ENCODE results near the gene SP110. TPM values are rescaled to one million over a fixed set of nuclear protein-coding genes. Genes with fewer than 3 reads are reported as not detected.
A peak's percentile ranks its signal among the peaks of the same experiment; 100 is the strongest.

SP110 gene
- total RNA-seq, 1 donor from 2014 or later, result 121 TPM

DNA sequence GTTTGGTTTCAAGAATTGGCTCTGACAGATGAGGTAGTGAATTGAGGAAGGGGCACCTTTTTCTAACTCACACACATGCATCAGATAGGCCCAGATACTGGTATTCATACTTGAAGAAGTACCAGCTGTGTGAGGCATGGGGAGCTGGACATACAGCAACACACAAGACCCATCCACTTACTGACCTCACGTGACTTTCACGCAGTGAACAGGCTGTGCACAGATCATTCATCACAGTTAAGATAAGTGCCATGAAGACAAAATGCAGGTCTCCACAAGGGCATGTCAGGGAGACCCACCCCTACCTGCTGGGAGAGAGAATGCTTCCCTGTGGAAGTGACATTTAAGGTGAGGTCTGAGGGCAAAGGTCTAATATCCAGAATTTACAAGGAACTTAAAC is 38.6 kb downstream of the SP110 start:
- Mint-ChIP-seq H3K27ac (no peak overlapping the region), H3K27me3 (ENCODE audit: low read depth) (no peaks in the 10 kb centered on the region), H3K4me3 (ENCODE audit: low read depth) (no peak overlapping the region), H3K9me3 (no peaks in the 10 kb centered on the region), H3K36me3 (ENCODE audit: low read depth) (peaks cover 90% of the 10 kb centered on the region), H3K4me1 (ENCODE audit: low read depth) (peaks cover 2% of the 10 kb centered on the region)
- DNase-seq (ENCODE audit: low spot score), result no peak
- intact Hi-C loops (cut with micrococcal nuclease), result no loop called here

DNA sequence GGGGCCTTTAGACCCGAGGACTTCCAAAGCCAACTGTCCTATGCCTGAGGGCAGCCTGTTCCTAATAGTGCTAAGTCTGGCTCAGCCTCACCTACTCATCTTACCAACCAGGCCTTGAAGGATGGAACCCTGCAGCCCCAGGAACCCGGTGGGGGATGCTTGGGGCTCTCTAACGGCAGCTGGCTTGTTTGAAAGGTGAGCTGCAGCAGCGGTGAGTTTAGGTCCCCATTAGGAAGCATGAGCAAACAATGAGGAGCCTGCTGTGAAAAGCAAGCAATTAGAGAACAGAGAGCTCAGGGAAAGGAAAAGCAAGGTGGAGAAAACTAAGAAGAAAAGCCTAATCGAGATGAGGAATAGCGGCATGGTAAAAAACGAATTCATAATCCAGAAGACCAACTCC is 39.9 kb downstream of the SP110 start:
- Mint-ChIP-seq H3K9me3 (no peaks in the 10 kb centered on the region), H3K4me1 (ENCODE audit: low read depth) (peaks cover 2% of the 10 kb centered on the region), H3K27ac (no peak overlapping the region), H3K36me3 (ENCODE audit: low read depth) (peaks cover 90% of the 10 kb centered on the region), H3K27me3 (ENCODE audit: low read depth) (no peaks in the 10 kb centered on the region), H3K4me3 (ENCODE audit: low read depth) (no peak overlapping the region)
- no peak for DNase-seq (ENCODE audit: low spot score)
- intact Hi-C loops (cut with micrococcal nuclease), result no loop called here

DNA sequence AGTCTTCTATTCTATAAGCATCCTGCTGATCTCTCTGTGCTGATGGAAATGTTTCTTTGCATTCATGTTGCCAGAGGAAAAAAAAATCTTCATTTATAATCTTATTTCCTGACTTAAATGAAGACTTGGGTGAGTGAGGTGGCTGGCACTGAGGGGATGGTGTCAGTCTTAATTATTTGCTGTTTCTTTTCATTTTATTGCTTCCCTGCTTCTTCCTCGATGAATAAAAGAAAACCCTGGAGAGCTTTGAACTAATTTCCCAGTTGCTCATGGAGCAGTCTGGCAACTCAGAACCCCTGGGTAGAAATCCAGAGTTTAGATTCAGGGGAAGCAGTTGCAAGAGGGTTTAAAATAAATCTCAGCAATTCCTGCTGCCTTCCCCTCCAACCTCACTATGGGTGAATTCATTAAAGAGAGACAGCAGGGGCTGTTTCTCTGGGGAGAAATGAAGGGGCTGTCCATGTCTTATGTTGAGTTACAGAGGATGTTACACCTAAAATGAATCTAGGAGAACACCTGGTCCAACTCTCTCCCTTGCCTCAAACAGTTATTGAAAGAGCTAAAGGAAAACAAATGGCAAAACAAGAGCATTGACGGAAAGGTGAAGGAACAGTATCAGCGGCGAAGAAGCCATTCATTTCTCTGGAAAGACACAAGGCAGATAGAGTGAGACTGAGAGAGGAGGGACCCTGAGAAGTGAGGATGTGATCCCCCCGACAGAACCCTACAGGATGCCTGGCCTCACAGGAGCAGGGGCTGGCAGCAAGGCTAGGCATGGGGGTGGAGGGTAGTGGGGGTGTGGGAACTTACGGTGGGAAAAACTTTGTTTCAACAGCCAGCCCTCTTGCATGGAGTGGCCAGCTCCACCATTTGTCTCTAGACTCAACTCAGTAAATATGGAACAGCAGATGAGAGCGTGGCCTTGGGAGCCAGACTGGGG is 41.0 kb downstream of the SP110 start:
- intact Hi-C loops (cut with micrococcal nuclease), result no loop called here
- Mint-ChIP-seq H3K27ac (no peak overlapping the region), H3K27me3 (ENCODE audit: low read depth) (no peaks in the 10 kb centered on the region)

DNA sequence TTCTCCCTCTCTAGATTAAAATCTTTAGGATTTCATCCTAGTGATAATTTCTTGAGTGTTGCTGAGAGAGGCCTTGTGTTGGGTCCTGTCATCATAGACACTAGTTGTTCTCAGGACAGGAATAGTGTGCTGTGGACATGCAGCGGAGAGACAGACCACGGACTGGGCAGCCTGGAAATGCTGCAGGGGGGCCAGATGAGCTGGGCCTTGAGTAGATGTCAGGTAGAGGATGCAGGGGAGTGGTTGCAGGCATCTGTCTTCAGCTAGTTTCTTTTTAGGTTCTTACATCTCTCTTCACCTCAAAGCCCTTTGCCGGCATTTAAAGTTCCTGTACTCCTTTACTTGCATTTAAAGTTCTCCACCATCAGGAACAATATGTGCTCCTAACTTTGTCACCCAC is 42.8 kb downstream of the SP110 start:
- peaks cover 91% of the 10 kb centered on the region for H3K36me3 Mint-ChIP-seq (ENCODE audit: low read depth)

More for the DNA sequence above, 41.0 kb downstream of the SP110 start:
- DNase-seq (ENCODE audit: low spot score), result no peak
- Mint-ChIP-seq H3K9me3 (no peaks in the 10 kb centered on the region), H3K4me1 (ENCODE audit: low read depth) (peaks cover 2% of the 10 kb centered on the region), H3K36me3 (ENCODE audit: low read depth) (peaks cover 91% of the 10 kb centered on the region), H3K4me3 (ENCODE audit: low read depth) (no peak overlapping the region)

DNA sequence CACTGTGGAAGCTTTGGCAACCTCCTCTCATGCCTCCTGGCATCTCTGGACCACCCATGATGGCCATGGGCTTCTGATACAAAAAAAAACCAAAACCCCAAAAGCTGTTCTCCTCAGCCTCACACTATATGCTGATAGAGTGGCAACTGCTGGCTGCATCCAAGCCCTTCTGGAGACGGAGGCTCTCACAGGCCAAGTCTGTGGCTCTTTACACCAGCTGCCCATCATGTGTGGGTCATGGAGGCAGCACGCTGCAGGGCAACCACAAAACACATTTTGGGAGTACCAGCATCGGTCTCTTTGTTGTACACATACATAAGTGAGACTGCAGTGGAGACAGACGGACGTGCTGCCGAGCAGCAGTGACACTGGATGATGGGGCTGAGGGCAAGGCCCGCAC is 45.3 kb downstream of the SP110 start:
- Mint-ChIP-seq H3K4me3 (ENCODE audit: low read depth) (no peak overlapping the region), H3K27ac (no peak overlapping the region), H3K4me1 (ENCODE audit: low read depth) (peaks cover 7% of the 10 kb centered on the region), H3K9me3 (no peaks in the 10 kb centered on the region), H3K36me3 (ENCODE audit: low read depth) (peaks cover 90% of the 10 kb centered on the region), H3K27me3 (ENCODE audit: low read depth) (no peaks in the 10 kb centered on the region)
- intact Hi-C loops (cut with micrococcal nuclease), result no loop called here
- DNase-seq (ENCODE audit: low spot score), result no peak

More for the DNA sequence above, 42.8 kb downstream of the SP110 start:
- Mint-ChIP-seq H3K4me1 (ENCODE audit: low read depth) (peaks cover 2% of the 10 kb centered on the region), H3K4me3 (ENCODE audit: low read depth) (no peak overlapping the region), H3K9me3 (no peaks in the 10 kb centered on the region), H3K27me3 (ENCODE audit: low read depth) (no peaks in the 10 kb centered on the region), H3K27ac (no peak overlapping the region)
- DNase-seq (ENCODE audit: low spot score), result no peak
- intact Hi-C loops (cut with micrococcal nuclease), result no loop called here

DNA sequence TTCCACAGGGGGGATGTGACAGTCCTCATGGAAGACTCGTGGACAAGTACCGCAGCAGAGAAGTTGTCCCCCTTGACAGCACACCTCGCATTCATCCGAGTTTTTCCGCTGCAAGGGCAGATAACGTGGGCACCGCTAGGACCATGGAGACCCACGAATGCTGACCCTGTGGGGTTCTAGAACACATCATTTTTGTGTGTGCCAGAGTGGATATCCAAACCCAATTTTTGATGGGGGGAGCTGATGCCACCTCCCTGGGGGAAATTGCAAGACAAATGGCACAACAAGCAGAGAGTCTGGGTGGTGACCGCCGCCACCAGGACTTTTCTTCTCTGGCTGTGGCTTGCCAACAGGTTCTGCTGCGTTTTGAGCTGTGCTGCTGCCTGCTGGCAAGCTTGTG is 46.9 kb downstream of the SP110 start:
- H3K36me3 Mint-ChIP-seq (ENCODE audit: low read depth), result peaks cover 89% of the 10 kb centered on the region
- H3K27me3 Mint-ChIP-seq (ENCODE audit: low read depth), result no peaks in the 10 kb centered on the region
- DNase-seq (ENCODE audit: low spot score), result no peak
- H3K9me3 Mint-ChIP-seq, result no peaks in the 10 kb centered on the region
- intact Hi-C loops (cut with micrococcal nuclease), result no loop called here
- no peak overlapping the region for H3K27ac Mint-ChIP-seq
- H3K4me3 Mint-ChIP-seq (ENCODE audit: low read depth), result no peak overlapping the region
- peaks cover 7% of the 10 kb centered on the region for H3K4me1 Mint-ChIP-seq (ENCODE audit: low read depth)

DNA sequence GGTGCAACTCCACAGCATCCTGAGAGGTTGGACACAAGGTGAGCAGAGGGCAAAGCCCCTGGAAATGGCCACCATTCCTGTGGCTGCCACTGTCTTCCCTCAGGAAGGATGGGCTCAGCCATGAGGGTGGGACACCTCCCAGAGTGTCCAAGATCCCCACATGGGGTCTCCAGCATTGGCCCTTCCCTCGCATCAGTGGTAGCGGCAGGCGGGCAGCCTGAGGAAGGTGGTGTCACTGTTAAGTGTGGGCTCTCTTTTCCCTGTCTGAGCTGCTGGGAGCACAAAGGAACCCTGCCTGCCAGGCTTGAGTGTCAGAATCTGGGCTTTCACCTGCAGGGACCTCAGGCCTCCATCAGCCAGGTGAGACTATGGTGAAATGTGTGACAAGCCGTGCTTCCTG is 47.6 kb downstream of the SP110 start:
- Mint-ChIP-seq H3K27ac (no peak overlapping the region), H3K36me3 (ENCODE audit: low read depth) (peaks cover 90% of the 10 kb centered on the region), H3K4me3 (ENCODE audit: low read depth) (no peak overlapping the region)

DNA sequence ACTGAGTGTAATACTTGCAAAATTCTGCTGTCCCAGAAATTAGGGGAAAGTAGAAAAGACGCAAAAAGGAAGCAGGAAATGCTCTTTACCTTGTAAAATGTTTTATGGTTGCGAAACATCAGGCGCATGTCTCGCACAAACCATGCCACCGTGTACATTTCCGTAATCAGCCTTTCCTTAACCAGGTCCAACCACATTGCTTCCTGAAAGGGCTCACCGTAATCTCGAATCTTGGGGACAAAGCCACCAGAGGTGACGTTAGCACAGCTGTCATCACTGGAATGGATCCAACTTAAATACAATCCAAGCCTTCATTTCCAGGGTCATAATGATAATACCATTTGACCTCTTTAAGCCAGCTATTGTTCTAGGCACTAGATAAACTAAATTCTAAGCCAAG is 49.3 kb downstream of the SP110 start:
- Mint-ChIP-seq H3K27ac (peak overlapping the region; percentile 62), H3K27me3 (ENCODE audit: low read depth) (no peaks in the 10 kb centered on the region), H3K4me3 (ENCODE audit: low read depth) (no peak overlapping the region), H3K36me3 (ENCODE audit: low read depth) (peaks cover 82% of the 10 kb centered on the region), H3K4me1 (ENCODE audit: low read depth) (peaks cover 7% of the 10 kb centered on the region), H3K9me3 (no peaks in the 10 kb centered on the region)
- intact Hi-C loops (cut with micrococcal nuclease), result no loop called here
- no peak for DNase-seq (ENCODE audit: low spot score)

More for the DNA sequence above, 47.6 kb downstream of the SP110 start:
- peaks cover 7% of the 10 kb centered on the region for H3K4me1 Mint-ChIP-seq (ENCODE audit: low read depth)
- H3K9me3 Mint-ChIP-seq, result no peaks in the 10 kb centered on the region
- intact Hi-C loops (cut with micrococcal nuclease), result no loop called here
- H3K27me3 Mint-ChIP-seq (ENCODE audit: low read depth), result no peaks in the 10 kb centered on the region
- DNase-seq (ENCODE audit: low spot score), result no peak

DNA sequence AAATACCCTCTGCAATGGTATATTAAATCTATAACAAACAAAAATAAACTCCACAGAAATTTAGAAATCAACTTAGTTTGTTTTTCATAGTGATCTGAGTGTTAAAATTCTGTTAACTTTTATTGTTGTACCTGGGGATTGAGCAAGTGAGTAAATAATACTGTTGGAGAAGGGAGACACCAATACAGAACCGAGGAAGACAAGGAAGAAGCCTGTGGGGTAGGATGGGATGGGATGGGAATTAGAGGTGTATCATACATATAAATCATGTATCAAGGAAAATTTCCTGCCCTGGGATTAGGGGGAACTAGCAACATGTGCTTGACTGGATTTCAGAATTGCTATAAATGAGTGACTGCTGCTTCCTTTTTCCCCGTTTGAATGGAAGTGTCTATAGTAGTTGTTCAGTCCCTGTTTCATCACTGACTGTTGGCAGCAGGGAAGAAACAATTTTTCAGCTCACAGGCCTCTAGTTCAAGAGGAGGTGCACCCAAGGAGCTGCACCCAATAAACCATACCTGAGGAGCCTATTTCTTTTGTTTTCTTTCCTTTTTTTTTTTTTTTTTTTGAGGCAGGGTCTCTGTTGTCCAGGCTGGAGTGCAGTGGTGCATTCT is 53.1 kb downstream of the SP110 start:
- Mint-ChIP-seq H3K36me3 (ENCODE audit: low read depth) (peaks cover 67% of the 10 kb centered on the region), H3K4me3 (ENCODE audit: low read depth) (no peak overlapping the region), H3K27me3 (ENCODE audit: low read depth) (no peaks in the 10 kb centered on the region), H3K9me3 (no peaks in the 10 kb centered on the region), H3K4me1 (ENCODE audit: low read depth) (peaks cover 7% of the 10 kb centered on the region), H3K27ac (no peak overlapping the region)
- no peak for DNase-seq (ENCODE audit: low spot score)
- intact Hi-C loops (cut with micrococcal nuclease), result no loop called here

DNA sequence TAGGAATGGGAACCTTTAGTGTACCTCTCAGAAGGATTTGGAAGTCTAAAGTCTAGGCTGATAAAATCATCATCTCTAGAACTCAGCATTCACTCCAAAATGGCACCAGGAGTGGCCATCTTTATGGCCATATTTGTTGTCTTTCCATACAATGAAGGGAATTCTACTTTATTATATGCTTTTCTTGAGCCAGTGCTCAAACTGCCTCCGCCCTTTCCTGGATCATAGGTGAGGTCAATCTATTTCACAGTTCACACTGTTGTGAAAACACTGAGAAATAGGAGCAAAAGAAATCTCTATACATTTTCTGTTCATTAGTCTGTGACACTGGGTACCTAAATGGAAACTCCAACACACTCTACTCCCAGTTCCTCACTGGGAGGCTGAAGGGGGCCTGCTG is 55.6 kb downstream of the SP110 start:
- Mint-ChIP-seq H3K4me1 (ENCODE audit: low read depth) (peaks cover 7% of the 10 kb centered on the region), H3K4me3 (ENCODE audit: low read depth) (no peak overlapping the region), H3K36me3 (ENCODE audit: low read depth) (peaks cover 43% of the 10 kb centered on the region), H3K27ac (no peak overlapping the region), H3K9me3 (no peaks in the 10 kb centered on the region), H3K27me3 (ENCODE audit: low read depth) (no peaks in the 10 kb centered on the region)
- intact Hi-C loops (cut with micrococcal nuclease), result no loop called here
- DNase-seq (ENCODE audit: low spot score), result no peak

DNA sequence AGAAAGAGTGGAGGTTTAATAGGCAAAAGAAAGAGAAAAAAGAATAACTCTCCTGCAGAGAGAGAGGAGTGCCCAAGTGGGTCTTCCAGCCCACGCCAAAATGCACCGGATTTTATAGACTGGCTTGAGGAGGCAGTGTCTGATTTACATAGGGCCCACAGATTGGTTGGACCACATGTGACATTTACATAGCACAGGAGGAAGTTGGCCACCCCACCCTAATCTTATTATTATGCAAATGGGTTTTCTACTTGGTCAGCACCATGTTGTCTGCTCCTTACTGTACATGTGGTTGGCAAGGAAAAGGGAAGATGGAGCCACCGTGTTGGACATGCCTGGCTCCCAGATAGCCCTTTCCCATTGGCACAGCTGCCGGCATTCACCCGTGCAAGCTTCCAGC is 56.8 kb downstream of the SP110 start:
- no peaks in the 10 kb centered on the region for H3K9me3 Mint-ChIP-seq
- H3K27me3 Mint-ChIP-seq (ENCODE audit: low read depth), result no peaks in the 10 kb centered on the region
- no peak overlapping the region for H3K27ac Mint-ChIP-seq
- peaks cover 35% of the 10 kb centered on the region for H3K36me3 Mint-ChIP-seq (ENCODE audit: low read depth)
- no peak for DNase-seq (ENCODE audit: low spot score)
- intact Hi-C loops (cut with micrococcal nuclease), result no loop called here
- peaks cover 9% of the 10 kb centered on the region for H3K4me1 Mint-ChIP-seq (ENCODE audit: low read depth)
- no peak overlapping the region for H3K4me3 Mint-ChIP-seq (ENCODE audit: low read depth)

DNA sequence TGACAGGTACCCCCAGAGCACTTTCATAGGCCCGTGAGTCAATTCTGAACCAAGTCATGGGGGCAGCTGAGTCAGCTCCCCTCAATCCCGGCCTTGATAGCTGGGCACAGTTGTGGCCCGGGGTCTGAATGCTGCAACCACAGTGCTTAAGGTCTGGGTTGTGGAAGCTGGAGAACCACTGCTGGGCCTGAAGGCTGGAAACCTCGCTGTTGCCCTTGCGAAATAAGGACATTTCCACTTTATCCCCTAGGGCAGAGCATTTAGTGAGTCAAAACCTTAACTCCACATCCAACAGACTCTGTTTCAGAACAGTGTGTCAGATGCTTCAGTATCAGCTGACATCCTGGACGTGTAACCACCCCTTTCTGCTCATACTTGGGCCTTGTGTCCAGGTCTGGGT is 58.6 kb downstream of the SP110 start:
- DNase-seq (ENCODE audit: low spot score), result no peak
- no peaks in the 10 kb centered on the region for H3K9me3 Mint-ChIP-seq
- intact Hi-C loops (cut with micrococcal nuclease), result loop anchor here (2.0 kb wide), 1 partner anchor 94 kb away; no protein-coding TSS in a partner anchor
- H3K4me1 Mint-ChIP-seq (ENCODE audit: low read depth), result peaks cover 9% of the 10 kb centered on the region
- no peak overlapping the region for H3K4me3 Mint-ChIP-seq (ENCODE audit: low read depth)
- H3K27me3 Mint-ChIP-seq (ENCODE audit: low read depth), result no peaks in the 10 kb centered on the region
- peaks cover 21% of the 10 kb centered on the region for H3K36me3 Mint-ChIP-seq (ENCODE audit: low read depth)
- H3K27ac Mint-ChIP-seq, result no peak overlapping the region

DNA sequence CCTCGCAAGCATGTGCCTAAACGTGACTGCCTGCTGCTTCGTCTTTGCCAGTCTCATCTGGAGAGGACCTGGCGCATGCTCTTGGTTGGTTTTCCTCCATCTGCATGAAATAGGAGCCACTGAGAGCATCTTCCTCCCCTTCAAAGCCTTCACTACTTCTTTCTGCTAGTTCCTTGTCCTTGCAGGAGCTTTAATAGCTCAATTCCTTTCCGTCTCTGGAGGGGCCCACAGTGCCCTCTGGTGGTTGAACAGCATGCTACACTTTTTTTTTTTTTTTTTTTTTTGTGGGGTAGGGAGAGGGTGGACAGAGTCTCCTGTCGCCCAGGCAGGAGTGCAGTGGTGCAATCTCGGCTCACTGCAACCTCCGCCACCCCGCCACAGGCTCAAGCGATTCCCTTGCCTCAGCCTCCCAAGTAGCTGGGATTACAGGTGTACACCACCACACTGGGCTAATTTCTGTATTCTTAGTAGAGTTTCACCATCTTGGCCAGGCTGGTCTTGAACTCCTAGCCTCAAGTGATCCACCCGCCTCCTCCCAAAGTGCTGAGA is 59.6 kb downstream of the SP110 start:
- H3K36me3 Mint-ChIP-seq (ENCODE audit: low read depth), result peaks cover 17% of the 10 kb centered on the region
- intact Hi-C loops (cut with micrococcal nuclease), result loop anchor here (1.0 to 2.0 kb wide), 2 partner anchors 93 to 152 kb away; no protein-coding TSS in a partner anchor
- no peaks in the 10 kb centered on the region for H3K27me3 Mint-ChIP-seq (ENCODE audit: low read depth)
- no peaks in the 10 kb centered on the region for H3K9me3 Mint-ChIP-seq
- H3K4me1 Mint-ChIP-seq (ENCODE audit: low read depth), result peaks cover 13% of the 10 kb centered on the region
- peak overlapping the region; percentile 24 for H3K27ac Mint-ChIP-seq
- no peak overlapping the region for H3K4me3 Mint-ChIP-seq (ENCODE audit: low read depth)
- DNase-seq (ENCODE audit: low spot score), result peak; percentile 38
